HL-60/S4 treated with retinoic acid at 250 ng/mL for 4 days and 3 days (cell line): Measurements from ENCODE around the gene ATG101.

ENCODE experiments used
- in situ Hi-C: fragments of 300-500 bp; cut with MboI; formaldehyde crosslinking; loops from 2 replicates; pipeline ENCODE4 v1.7.0; 2022; ENCODE audit warnings: low sequenced_read_pairs

Gene ATG101, protein sequence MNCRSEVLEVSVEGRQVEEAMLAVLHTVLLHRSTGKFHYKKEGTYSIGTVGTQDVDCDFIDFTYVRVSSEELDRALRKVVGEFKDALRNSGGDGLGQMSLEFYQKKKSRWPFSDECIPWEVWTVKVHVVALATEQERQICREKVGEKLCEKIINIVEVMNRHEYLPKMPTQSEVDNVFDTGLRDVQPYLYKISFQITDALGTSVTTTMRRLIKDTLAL

DNA sequence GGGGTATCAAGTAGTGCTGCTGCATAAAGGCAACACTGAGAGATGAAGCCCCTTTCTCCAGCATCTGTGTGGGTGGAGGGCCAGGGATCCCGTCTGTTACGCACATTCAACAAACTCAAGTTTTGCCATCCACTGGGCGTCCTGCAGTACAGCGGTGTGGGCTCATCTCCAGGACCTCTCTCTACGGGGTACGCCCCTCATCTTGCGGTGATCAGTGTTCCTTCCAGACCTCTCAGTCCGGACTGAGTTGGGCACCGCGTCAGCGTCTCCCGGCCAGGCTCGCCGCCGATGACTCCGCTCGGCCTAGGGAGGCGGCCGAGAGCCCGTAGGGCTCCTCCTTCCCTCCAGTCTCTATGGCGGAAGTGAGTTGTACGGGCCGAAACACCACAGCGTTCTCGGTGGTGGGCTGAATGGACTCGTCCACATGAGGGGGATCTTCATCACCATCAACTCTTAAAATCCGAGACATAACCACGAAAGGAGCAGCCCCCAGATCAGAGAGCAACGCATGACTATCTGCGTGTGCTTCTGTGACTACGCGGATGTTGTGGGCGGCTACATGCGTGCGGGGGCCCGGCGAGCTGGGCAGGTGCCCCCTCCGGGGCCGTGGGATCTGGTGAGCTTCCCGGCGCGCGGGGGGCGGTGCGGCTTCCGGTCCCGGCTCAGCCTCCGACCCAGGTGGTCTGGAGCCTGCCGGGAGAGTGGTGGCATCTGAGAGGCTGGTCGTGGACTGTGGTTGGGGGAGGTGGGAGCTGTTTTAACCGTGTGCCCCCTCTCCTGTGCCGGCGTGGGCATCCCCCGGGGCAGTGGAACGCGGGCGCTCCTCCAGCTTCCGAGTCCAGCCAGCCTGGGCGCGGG lies at the start of gene ATG101:
Gene ATG101, plus strand, starts transcription at position 652 of the 858 bp plus-strand sequence. CDS start 3,673 bp downstream, outside the sequence.
- in situ Hi-C loops: no loop called here

DNA sequence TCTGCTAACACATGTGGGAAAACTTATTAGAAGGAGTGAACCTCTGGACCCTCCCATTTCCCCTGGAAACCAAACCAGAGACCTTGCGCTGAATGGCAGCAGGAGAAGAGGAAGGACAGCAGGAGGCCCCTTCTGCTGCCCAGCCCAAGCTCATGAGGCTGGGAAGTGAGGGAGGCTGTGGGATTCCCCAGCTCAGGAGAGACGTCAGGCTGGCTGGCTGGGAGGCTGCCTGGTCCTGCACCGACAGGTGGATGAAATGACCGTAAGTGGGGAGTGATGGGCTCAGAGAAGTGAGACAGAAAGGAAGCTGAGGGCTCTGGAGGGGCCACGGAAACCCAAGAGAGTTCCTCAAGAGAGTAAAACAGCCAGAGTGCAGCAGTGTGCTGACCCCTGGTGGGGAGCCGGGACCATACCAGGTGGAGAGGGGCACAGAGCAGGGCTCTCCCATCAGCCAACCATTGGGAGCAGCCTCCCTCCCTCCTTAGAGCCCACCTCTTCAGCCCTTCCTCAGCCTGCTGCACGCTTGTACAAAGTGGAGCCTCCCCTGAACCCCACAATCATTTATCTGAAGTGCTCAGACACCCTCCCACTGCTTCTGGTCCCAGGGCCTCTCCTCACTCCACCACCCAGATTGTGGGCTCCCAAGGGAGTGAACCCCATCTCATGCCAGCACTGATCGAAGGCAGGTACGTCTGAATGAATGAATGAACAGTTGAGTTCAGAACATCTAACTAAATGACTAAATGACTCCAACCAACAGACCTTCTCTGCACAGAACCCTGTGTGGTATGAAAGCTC lies 49.0 kb upstream of the ATG101 start:
- in situ Hi-C loops: no loop called here

DNA sequence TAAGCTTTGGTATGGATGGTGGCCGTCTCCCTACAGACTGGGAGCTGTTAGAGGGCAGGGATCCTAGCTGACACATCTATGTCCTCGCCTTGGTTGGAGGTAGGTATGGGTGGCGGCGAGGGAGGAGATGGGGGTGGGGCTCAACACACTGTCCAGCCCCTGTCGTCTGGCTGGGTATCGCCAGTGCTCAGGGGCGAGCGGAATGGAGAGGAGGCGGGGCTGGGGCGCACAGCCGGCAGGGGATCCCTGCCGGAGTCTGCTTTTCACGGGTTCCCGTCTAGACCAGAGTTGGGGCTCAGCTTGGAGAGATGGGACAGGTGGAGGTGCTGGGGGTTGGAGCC lies 47.0 kb upstream of the ATG101 start:
- in situ Hi-C loops: no loop called here

DNA sequence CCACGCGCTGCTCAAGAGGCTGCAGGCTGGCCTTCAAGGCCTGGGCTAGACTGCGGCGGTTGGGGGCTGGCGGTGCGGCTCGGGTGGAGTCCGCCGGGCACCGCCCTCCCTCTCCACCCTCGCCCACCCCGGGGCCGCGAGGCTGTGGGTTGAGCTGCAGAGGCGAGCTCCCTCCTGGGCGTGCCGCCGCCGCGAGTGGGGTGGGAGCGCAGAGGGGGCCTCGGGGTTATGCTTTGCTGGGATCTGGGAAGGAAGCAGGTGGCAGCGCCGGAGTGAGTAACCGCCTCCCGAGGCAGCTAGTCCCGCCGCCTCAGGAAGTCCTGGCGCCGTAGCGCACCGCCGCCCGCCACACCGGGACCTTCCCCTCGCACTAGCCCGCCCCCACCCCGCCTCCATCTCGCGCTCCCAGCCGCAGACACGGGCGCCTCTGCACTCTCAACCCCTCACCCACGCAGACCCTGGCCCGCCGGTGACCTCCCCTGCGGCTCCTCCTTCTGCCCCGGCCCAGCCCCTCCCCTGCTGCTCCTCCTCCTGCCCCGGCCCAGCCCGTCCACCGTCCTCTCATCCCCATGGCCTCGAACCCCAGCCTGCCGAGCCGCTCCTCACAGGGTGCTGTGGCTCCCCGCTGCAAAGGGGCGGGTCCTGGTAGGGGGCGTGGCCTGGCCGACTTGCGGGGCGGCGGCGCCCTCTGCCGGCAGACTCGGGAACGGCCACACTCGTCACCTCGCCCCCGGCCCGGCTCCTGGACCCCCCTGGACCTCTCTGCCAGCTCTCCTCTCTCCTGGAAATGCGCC lies 46.4 kb upstream of the ATG101 start:
- in situ Hi-C loops: no loop called here

DNA sequence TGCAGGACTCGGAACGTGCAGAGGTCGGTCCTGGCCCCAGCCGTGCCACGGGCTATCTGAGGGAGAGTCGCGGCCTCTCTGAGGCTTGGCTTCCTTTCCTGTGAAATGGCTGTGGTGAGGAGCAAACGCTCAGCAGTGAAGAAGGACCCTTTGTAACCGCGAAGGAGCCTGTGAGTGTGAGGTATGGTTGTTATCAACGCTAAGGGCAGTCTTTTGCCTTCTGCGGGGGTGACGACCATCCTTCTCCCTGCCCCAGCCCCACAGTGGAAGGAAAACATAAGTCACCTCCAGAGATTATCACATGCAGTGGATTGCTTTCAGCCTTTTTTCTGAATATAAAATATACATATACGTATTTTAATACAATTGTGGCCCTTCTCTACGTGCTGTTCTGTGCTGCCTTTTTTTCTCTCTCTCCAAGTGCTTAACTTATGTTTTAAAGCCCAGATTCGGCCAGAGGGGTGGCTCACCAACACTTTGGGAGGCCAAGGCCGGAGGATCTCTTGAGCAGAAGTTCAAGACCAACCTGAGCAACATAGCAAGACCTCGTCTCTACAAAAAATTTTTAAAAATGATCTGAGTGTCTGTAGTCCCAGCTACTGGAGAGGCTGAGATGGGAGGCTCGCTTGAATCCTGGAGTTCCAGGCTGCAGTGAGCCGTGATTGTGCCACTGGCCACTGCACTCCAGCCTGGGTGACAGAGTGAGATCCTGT lies 45.6 kb upstream of the ATG101 start:
- in situ Hi-C loops: no loop called here

DNA sequence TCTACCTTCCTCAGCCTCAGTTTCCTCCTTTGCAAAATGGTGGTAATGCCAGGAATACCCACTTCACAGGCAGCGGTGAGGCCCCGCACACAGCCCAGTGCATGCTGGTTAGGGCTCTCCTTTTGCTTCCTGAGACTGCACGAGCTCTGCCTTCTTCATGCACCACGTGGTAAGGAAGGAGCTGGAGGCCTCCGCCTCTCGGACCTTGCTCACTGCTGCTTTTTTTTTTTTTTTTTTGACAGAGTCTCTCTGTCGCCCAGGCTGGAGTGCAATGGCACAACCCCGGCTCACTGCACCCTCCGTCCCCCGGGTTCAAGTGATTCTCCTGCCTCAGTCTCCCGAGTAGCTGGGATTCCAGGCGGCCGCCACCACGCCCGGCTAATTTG lies 44.9 kb upstream of the ATG101 start:
- in situ Hi-C loops: loop anchor here (5.0 kb wide), 1 partner anchor 57 kb away; no protein-coding TSS in a partner anchor

DNA sequence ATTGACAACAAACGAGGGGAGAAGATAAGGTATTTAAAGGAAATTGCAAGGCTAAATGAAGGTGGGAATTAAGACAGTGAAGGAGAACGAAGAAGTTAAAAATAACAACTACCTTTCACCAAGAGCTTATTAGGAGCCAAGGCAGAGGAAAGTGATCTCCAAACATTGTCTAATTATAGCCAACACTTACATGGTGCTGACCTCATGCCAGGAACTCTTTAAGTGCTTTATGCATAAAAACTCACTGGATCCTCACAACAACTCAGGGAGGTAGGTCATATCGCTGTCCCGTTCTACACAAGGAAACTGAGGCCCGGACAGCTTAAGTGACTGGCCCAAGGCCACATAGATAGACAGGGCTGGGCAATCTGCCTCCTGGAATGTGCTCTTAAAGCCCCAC lies 43.5 kb upstream of the ATG101 start:
- in situ Hi-C loops: loop anchor here (5.0 kb wide), 1 partner anchor 56 kb away; no protein-coding TSS in a partner anchor

DNA sequence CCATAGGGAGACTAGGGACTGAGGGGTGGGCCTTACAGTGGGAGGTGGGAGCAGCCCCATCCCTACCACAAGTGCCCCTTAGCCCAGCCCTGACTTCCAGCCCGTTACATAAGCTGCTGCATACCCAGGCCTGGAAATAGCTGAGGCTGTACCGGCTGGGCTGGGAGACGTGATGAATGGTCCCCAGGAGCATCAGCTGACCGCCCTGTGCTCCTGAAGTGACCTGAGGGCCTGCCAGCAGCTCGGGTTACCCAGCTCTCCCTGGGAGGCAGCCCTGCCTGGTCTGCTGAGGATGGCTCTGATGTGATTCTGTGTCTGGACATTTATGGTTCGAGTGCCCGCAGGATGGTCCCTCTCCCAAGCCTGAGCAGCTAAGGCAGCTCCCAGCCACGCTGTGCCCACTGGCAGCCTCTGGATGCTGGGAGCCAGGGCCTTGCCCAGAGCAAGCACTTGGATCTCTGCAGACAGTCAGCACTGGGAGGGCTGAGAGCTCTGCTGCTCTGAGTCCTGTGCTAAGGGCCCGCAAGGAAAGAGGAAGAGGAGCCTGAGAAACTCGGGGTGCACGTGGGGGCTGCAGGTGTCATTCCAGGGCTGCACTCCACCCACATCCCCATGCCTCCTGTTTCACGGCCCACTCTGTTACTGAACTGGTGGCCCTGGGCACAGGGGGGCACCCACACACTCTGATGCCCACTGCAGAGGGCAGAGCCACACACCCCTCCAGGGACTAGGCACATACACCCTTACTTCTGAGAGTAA lies 42.5 kb upstream of the ATG101 start:
- in situ Hi-C loops: loop anchor here (5.0 kb wide), 1 partner anchor 55 kb away; no protein-coding TSS in a partner anchor

DNA sequence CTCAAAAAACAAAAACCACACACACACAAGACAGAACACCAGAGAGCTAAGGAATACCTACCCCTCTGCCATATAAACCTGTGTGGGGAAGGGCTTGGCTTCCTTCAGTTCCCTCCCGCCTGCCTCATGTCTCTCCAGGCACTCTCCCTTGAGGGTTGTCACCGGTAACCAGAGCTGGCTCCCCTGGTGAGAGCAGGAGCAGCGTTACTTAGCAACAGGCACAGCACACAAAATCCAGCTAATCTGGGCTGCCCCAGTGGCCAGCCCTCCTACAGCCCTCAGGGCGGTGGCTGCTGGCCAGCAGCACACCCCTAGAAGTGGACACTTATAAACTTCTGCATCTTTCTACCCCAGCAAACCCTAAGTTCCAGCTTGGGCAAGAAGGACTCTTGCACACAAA lies 40.1 kb upstream of the ATG101 start:
- in situ Hi-C loops: loop anchor here (5.0 kb wide), 1 partner anchor 53 kb away; no protein-coding TSS in a partner anchor

DNA sequence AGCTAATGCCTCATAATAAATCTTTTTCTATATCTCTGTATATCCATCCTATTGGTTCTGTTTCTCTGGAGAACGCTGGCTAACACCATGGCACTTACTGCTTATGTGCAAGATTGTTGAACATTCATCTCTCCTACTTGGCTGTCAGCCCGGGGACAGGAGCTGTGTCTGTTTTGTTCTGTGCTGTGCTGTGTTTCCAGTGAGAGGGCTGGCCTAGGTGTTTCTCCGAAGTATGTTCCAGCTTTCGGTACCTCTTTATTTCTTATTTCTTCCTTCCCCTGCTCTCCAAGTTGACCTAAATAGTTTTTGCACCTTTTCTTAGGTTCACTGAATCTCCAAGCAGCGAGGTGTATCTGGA lies 37.4 kb upstream of the ATG101 start:
- in situ Hi-C loops: no loop called here

DNA sequence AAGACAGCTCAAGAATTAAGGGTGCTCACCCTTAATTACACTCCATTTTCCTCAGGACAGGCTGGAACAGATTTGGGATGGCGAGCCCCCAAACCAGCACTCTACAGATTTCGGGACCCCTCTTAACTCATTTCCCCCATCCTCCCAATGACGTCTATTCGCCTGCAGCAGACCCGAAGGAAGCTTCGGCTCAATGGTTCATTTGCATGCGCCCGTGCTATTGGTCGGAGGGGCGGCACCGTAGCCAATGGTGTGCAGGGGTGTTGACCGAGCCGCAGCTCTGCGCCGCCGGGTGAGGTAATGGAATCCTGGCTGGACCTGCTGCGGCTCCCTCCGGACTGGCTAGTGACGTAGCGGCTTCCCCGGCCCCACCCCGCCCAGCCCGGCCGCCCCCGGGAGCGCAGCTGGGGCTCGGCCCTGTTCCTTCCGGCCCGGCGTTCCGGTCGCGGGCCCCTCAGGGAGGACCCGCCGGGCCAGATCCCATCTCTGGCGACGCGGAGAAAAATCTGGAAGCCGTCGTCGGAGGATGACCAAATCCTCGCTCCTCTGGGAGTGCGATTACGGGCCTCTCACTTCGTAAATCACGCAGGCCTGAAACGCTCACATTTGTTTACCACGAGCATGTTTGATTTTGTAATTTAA lies 36.9 kb upstream of the ATG101 start:
- in situ Hi-C loops: no loop called here

DNA sequence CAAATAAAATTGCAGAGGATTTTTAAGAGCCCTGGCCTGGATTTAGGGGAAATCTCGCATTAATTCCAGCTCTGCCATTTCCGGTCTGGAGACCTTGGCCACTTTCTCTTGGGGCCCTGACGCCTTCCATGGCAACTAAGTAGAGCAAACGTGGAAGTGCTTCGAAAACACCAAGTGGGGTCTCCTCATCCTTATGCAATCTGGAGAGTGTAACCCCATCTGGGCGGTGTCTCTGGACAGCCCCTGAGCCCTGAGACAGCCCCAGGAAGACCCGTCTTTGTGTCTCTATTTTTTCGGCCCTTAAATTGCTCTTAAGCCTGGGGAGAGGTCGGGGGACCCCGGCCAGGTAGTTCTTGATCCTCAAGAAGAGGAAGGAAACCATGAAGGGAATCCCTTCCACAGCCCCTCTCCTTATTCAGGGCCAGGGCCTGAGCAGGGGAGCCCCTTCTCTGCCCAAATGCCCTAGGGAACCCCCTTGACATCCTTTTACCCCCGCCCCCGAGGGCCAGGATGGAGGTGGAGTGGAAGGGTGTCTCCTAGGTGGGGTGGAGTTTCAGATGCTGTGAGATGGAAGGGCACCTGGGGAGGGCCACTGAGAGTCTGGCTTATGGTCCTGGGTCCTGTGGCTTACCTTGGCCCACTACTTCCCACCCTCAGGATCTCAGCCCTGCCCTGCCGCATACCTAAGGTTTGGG lies 36.2 kb upstream of the ATG101 start:
- in situ Hi-C loops: no loop called here

DNA sequence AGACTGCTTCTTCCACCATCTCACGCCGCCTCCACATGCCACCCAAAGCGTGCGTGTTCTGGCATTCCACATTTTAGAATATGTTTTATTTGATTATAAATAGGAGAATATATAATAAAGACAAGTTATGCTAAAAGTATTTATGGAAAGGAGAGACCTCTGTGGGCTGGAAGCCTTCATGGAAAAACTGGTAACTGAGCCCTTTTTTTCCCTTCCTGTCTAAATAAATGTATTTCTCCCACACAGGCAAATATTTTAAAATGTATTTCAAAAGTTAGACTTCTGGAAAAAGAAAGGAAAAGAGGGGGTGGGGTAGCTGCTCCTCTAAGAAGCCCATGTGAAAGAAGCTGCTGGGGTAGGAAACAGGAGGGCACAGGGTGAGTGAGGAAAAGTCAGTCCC lies 34.6 kb upstream of the ATG101 start:
- in situ Hi-C loops: no loop called here

DNA sequence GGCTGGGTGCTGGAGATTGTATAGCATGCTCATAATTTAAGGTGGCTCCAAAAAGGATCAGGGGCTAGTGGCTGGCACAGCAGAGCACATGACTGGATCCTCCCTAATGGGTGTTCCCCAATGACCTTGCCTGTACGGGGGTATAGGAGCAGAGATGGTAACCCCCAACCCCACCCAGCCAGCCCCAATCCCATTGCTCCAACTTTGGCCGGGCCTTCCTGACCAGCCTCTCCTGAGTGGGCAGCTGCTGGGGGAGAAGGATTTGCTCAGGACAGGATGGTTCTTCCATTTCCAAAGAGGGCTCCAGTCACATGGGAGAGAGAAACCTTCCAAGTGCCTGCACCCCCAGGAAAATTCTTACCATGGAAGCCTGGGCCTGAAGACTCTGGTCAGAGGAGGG lies 33.9 kb upstream of the ATG101 start:
- in situ Hi-C loops: no loop called here

DNA sequence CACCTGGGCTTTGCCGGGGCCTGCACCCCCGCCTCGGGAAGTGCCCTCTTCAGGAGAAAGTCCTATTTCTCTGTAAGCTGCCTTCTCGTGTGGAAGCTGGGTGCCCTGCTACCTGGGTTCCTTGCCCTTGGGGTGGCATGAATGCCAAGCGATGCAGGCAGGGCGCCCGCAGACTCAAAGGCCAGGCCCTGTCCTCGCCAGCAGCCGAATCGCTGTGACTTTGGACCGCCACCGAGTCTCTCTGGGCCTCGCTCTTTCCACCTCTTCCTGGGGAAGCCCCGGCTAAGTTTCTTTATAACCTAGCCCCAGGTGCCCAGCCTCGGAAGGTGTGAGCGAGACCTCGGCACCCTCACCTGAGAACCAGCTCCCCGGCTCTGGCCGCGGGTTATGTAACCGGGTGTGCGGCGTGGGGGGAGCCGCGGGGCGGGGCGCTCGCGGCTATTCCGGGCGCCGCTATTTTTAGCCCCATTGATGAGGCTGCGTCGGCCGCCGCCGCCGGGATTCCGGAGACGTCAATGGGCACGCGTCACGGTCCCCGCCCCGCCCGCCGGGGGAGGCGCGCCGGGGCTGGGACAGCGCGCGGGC lies 33.1 kb upstream of the ATG101 start:
- in situ Hi-C loops: no loop called here

DNA sequence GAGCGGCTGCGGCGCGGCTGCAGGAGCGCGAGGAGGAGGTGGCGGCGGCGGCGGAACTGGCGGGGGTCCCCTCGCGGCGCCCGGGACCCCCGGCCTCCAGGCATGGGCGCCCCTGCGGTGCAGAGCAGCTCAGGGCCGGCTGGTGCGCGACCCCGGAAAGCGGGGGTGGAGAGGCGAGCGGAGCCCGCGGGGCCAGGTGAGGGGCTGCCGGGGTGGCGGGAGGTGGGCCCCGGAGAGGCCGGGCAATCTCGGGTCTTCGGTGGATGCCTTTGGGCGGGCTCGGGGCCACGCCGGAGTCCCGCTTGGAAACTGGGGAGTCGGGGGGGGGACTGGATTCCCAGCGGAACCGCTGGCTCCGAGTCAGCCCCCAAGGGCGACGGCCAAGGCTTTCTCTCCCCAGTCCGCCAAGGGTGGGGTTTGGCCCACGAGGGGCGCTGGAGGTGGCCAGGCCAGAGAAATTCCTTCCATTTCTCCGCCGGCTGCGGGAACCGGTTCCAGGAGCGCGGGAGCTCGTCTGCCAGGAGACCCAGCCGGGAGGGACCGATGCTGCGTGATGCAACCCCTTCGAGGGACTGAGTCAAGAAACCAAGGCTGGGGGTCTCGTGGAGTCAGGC lies 32.4 kb upstream of the ATG101 start:
- in situ Hi-C loops: no loop called here

DNA sequence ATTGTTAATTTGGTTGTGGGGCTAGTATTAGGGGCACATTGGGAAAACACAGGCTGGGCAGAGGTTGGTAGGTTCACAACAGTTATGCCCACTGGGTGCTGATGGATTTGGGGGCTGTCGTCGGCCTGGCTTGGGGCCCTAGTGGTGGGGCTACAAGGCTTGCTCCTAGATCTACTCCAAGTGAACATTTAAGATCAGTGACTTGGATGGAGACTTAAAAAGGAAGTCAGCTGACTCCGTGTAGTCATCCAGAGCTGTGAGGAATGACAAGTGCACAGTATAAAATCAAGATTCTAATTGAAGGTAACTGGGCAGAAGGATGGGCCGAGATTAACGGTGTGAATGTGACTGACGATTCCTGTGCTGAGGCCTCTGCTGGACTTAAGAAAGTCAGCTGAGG lies 31.3 kb upstream of the ATG101 start:
- in situ Hi-C loops: no loop called here

DNA sequence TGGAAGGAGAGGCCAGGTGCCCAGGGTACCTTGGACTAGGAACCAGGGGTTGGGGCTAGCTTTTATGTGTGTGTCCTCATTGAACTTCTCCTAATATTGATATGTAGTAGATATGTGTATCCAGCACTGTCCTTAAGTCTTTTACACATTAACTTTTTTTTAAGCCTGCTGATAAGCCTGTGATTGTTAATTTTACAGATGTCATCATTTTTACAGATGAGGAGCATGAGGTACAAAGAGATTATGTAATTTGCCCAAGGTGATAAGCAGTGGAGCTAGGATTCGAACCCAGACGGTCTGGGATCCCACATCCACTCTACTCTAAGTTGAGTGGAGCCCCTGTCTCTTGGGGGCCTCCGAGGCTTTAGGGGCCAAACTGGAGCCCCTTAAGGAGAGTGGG lies 28.7 kb upstream of the ATG101 start:
- in situ Hi-C loops: no loop called here
